ENCODE measurements around the gene PLEKHB2.

GRCh38 chr2:131058214-131058843, 46.8 kb upstream of the PLEKHB2 start:
- TF ChIP-seq CTCF (IDR thresholded peaks at IDR 0.05) (no peak), ZFX (IDR thresholded peaks at IDR 0.05; ENCODE audit: borderline replicate concordance) (no peak)
